GM12874 (cell line): Measurements from ENCODE around the gene MYT1.
A peak's percentile ranks its signal among the peaks of the same experiment; 100 is the strongest.

Experiments
- CTCF ChIP-seq: IDR thresholded peaks from 2 replicates; pipeline ENCODE4 v1.5.1; 2011; ENCODE audit warnings: low read depth, mild to moderate bottlenecking, control low read depth, low read length, moderate library complexity; ENCODE audit not compliant: insufficient read depth

MYT1 gene

GRCh38 chr20:64121586-64121985 lies 42.7 kb upstream of the MYT1 start:
- TF ChIP-seq CTCF = no peak

GRCh38 chr20:64129146-64129782 lies 35.0 kb upstream of the MYT1 start:
- no peak for TF ChIP-seq CTCF

GRCh38 chr20:64130271-64130670 lies 34.0 kb upstream of the MYT1 start:
- no peak for TF ChIP-seq CTCF

- TF ChIP-seq CTCF = no peak
These were observed 33.4 kb upstream of the MYT1 start for GRCh38 chr20:64130876-64131275.

- peak; percentile 16; the same call in 1 of the 2 replicates for TF ChIP-seq CTCF
These were observed 32.8 kb upstream of the MYT1 start for GRCh38 chr20:64131406-64131805.

GRCh38 chr20:64133951-64134407 lies 30.3 kb upstream of the MYT1 start:
- TF ChIP-seq CTCF = no peak

- TF ChIP-seq CTCF = no peak
These were observed 28.1 kb upstream of the MYT1 start for GRCh38 chr20:64136004-64136710.
